NCI-H524 (cell line): ENCODE results near the gene APEH.

Experiments
- DNase-seq, 2 experiments: peaks; one replicate each; lab custom pipeline; 2025; lab: John Stamatoyannopoulos, UW

The APEH gene

GRCh38 chr3:49673715-49674496, at the start of gene APEH:
APEH (plus strand) TSS chr3:49674351; CDS start chr3:49674402, 51 bp downstream.
- no peak for DNase-seq

DNA sequence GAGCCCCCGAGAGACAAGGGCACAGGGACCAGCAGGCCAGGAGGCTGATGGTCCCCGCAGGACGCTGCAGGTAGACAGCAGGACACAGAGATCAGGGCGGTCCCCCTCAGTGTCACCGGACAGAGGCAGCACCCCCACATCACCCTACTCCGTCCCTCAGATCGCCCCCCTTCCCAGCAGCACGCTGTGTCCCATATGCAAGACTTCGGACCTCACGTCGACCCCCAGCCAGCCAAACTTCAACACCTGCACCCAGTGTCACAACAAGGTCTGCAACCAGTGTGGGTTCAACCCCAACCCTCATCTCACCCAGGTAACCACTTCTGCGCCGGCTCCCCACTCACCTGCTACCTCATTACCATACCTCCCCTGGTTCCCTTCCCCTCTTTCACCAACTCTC, 49.1 kb upstream of the APEH start:
- no peak for DNase-seq

GRCh38 chr3:49626101-49626581, 48.0 kb upstream of the APEH start:
- no peak for DNase-seq

DNA sequence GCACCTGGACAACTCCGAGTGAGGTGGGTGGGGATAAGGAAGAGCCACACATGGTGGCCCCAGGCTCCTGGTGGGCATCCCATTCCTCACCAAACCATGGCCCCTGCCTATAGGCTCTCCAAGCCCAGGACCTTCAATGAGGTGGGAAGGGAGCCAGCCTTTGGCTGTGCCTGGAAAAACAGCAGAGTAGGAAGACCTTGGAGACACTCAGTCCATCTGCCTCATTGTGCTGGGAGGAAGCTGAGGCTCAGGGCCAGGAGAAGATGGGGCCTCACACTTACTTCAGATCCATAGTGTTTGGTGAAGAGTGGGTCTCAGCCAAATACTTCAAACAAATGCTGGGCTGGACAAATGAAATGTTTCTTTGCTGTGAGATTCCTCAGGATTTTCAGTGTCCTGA, 47.4 kb upstream of the APEH start:
- no peak for DNase-seq

- no peak for DNase-seq
Measured at GRCh38 chr3:49627634-49628033, 46.5 kb upstream of the APEH start.

DNA sequence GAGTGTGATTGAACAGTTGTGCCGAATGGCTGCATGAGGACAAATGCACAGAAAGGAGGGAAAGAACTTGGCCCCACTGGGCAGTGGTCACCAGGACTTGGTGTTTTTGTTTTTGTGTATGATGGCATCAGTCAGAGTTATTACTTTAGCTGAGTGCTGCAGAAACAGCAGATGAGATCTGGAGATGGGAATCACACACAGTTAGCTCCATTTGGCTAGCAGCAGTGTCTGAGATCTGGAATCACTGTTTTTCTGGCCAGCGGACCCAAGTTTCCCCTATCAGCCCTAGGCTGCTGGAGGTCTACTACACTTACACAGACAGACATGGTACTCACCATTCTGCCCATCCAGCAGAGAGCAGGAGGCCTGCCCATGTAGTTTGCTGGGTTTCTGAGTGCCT, 45.9 kb upstream of the APEH start:
- no peak for DNase-seq

- no peak for DNase-seq
Measured at GRCh38 chr3:49629451-49629850, 44.7 kb upstream of the APEH start.

- peak in 1 of 2 experiments; percentile 37 for DNase-seq
Measured at GRCh38 chr3:49629866-49630265, 44.3 kb upstream of the APEH start.

DNA sequence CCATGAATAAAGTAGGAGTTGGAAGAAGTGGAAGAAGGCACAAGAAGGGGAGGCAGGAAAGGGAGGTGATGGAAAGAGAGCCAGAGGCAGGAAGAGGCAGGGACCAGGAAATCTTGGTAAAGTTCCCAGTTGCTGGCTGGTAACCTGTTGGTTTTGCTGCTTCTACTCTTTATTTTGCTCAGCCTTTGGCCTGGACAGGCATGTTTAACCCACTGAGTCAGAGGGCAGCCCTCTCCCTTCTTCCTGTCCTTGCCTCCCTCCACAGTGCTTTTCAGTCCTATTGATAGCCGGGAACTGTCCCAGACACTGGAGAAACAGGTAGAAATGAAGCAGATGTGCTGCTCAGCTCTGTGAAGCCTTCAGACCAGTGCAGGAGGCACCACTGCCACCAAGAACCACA, 43.4 kb upstream of the APEH start:
- no peak for DNase-seq

GRCh38 chr3:49634736-49635135, 39.4 kb upstream of the APEH start:
- DNase-seq = no peak

DNA sequence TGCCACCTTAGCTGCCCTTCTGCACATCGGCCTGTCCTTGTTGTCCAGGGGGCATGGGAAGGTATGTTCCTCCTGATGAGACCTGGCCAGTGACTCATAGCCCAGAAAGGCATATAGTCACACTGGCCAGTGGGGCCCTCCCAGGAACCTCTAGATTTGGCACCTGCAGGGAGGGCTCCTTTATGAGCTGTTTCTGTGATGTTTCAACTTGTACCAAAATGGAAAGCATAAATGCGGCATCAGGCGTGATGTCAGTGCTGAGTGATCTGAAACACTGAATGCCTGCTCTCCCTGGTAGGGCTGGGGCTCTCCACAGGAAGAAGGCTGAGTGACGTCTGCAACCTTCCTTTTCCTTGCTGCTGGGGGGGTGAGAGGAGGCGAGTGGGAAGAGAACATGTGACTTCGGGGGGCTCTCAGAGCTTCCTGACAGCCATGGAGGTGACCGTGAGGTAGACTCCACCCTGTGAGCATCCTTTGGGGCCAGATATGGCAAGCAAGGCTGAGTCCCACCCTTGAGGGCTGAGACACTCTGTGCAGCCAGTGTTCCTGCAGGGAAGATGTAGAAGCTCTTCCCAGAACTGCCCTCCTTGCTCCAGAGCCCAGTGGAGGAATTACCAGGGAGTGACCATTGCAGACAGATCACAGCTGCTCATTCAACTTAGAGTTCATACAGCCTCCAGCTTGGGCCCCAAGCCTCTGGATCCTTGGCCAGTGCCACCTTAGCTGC, 37.1 kb upstream of the APEH start:
- DNase-seq = no peak

- DNase-seq = no peak
Measured at GRCh38 chr3:49638445-49638844, 35.7 kb upstream of the APEH start.

GRCh38 chr3:49639551-49639950, 34.6 kb upstream of the APEH start:
- no peak for DNase-seq

- DNase-seq = no peak
Measured at GRCh38 chr3:49641292-49641691, 32.9 kb upstream of the APEH start.

GRCh38 chr3:49641921-49642707, 32.0 kb upstream of the APEH start:
- no peak for DNase-seq

- no peak for DNase-seq
Measured at GRCh38 chr3:49642708-49643145, 31.4 kb upstream of the APEH start.

DNA sequence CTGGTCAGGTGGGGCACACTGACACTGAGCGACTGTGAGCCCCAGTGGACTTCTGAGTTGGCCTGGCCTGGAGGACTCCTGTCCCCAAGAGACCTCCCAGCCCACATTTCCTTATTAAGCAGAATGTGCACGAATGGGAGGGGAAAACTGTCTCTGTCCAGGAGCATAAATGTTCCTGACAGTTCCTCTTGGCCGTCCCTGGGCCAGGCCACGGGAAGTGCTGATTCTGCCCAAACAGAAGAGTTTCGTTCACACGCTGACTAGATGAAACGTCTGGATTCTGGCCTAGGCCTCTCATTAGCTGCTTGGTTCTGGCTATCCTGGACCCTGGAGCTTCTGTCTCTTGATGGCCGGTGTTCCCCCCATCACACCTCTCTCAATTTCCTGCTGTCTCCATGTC, 29.5 kb upstream of the APEH start:
- no peak for DNase-seq

- no peak for DNase-seq
Measured at GRCh38 chr3:49646236-49646635, 27.9 kb upstream of the APEH start.

DNA sequence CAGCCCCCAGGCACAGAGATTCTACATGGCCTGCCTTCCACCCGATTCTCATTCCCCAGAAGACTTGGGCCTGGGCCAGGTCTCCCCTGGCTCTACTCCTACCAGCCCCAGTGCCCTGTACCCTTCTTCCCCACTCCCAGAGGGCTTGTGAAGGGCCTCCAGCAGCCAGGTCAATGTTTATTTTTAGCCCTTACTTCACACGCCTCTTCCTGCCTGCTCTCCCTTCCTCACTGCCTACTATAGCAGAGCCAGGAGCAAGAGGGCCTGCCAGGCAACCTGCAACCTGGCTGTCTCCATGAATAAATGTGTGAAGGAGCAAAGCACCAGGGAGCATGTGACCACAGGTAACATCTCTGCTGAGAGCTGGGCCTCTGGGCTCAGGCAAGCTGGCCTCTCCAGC, 26.4 kb upstream of the APEH start:
- DNase-seq = no peak

- DNase-seq = no peak
Measured at GRCh38 chr3:49648354-49649019, 25.7 kb upstream of the APEH start.

DNA sequence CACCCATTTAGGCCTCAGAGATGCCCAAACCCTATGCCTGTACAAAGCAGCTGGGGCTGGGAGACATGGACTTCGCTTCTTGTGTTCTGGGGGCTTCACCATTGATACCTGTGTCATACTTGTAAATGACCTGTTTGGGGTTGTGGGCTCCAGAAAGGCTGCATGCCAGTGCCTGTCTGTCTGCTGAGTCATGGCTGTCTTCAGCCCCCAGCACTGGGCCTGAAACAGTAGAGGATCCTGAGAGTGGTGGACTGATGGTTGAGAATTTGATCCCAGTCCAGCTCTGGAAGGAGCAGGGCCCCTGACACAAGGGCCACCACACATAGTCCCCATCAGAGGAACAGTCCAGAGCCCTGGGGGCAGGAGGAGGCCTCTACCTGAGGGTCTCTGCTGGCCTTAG, 24.6 kb upstream of the APEH start:
- DNase-seq = no peak

DNA sequence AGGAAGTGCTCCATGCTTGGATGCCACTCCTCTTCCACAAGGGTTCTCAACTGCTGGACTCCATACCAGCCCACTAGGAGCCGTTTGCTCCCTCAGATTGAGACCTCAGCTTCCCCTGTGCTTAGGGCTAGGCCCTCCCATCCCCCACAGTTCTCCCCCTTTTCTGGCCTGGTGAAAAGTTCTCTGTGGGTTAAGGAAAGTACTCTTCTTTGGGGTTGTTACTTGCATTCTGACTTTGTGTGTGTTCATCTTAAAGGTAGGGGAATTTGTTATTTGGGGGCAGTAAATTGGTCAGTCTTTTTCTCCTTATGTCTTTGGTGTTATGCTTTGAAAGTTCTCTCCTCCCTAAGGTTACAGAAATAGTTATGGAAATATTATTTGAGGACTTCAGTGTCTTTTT, 24.0 kb upstream of the APEH start:
- DNase-seq = no peak
